H1 (cell line): ENCODE data around the gene SLC38A8. TPM values are rescaled to one million over a fixed set of nuclear protein-coding genes. Genes with fewer than 3 reads are reported as not detected.

Source experiments
- CBX8 ChIP-seq: fragments of 300-800, 300-1000 bp; sonication (generic); IDR thresholded peaks from 2 replicates; pipeline ENCODE4 v1.7.1; 2016; ENCODE audit warnings: low read depth, low read length, borderline replicate concordance
- CHD7 ChIP-seq: fragments of 300-600 bp; sonication (generic); IDR thresholded peaks from 2 replicates; pipeline ENCODE4 v1.7.1; 2012; ENCODE audit warnings: low read length, moderate library complexity, mild to moderate bottlenecking, inconsistent platforms; ENCODE audit not compliant: insufficient replicate concordance
- E2F6 ChIP-seq: IDR thresholded peaks from 2 replicates; pipeline ENCODE4 v1.6.1; 2012; ENCODE audit warnings: inconsistent platforms
- HDAC6 ChIP-seq: IDR thresholded peaks from one replicate; pipeline ENCODE4 v1.7.1; 2012; ENCODE audit warnings: low read depth, mild to moderate bottlenecking, inconsistent platforms, low read length, moderate library complexity
- KDM4A ChIP-seq: IDR thresholded peaks from one replicate; pipeline ENCODE4 v1.7.1; 2012; ENCODE audit warnings: low read depth, mild to moderate bottlenecking, moderate library complexity, low read length, inconsistent platforms; ENCODE audit not compliant: severe bottlenecking
- POU5F1 ChIP-seq: IDR thresholded peaks from 2 replicates; pipeline ENCODE4 v1.6.1; 2011; ENCODE audit warnings: low read depth, mild to moderate bottlenecking, low read length, moderate library complexity
- RXRA ChIP-seq: IDR thresholded peaks from 2 replicates; pipeline ENCODE4 v1.6.1; 2011; ENCODE audit warnings: low read depth, mild to moderate bottlenecking, low read length, moderate library complexity; ENCODE audit not compliant: insufficient read depth
- TBP ChIP-seq: IDR thresholded peaks from 2 replicates; pipeline ENCODE4 v1.6.1; 2011; ENCODE audit warnings: low read depth, low read length, improper control_type of control experiment
- YY1 ChIP-seq: IDR thresholded peaks from 2 replicates; pipeline ENCODE4 v1.6.1; 2011; ENCODE audit warnings: low read depth, mild to moderate bottlenecking, low read length
- polyA plus RNA-seq, 7 experiments: library from polyadenylated mRNA; depleted of rRNA in 3 of 7; stranded (reverse) in 5 of 7; unstranded in 2 of 7; fragments of >200 nt in 5 of 7; fragments of 200-250 nt in 2 of 7; gene quantifications; 1 replicate in 5 of 7; 2 replicates in 1 of 7; 4 replicates in 1 of 7; pipeline versions ENCODE4 v1.2.1 to v1.2.3, GENCODE V29; 2011 to 2013; ENCODE audit warnings: missing spikeins in 2 of 7, mixed read lengths in 2 of 7
- total RNA-seq: library from RNA; stranded (reverse); fragmentation: NEBNext Ultra II Directional; extraction: Animal tissue kit (Norgen Biotek cat#: 25700); gene quantifications from 2 replicates; pipeline ENCODE4 v1.2.1, GENCODE V29; 2021

The SLC38A8 gene
- total and polyA plus RNA-seq, 2 of the 8 experiments (the other 6 are each of a cell fraction or from before 2014, with no cell fraction given) = 0.08 TPM; not detected in 1

- no peak for TF ChIP-seq CHD7
- TF ChIP-seq KDM4A = no peak
- TF ChIP-seq HDAC6 = no peak
- TF ChIP-seq TBP = no peak
- TF ChIP-seq RXRA = no peak
- no peak for TF ChIP-seq CBX8
- no peak for TF ChIP-seq YY1
- no peak for TF ChIP-seq E2F6
- no peak for TF ChIP-seq POU5F1
- TF ChIP-seq, all 59 proteins: peak for 0
These were observed 74.2 kb downstream of the SLC38A8 start (continued) for GRCh38 chr16:83968306-83968851.
